C4-2B (cell line): ENCODE results near the gene PHLDB3.

Experiments used
- CTCF ChIP-seq: fragments of 450-650 bp; conservative IDR thresholded peaks from 2 replicates; pipeline ENCODE4 v1.5.1; 2017; ENCODE audit warnings: mild to moderate bottlenecking
- ZFX ChIP-seq: fragments of 450-650 bp; IDR thresholded peaks from 2 replicates; pipeline ENCODE4 v1.6.1; 2017

DNA sequence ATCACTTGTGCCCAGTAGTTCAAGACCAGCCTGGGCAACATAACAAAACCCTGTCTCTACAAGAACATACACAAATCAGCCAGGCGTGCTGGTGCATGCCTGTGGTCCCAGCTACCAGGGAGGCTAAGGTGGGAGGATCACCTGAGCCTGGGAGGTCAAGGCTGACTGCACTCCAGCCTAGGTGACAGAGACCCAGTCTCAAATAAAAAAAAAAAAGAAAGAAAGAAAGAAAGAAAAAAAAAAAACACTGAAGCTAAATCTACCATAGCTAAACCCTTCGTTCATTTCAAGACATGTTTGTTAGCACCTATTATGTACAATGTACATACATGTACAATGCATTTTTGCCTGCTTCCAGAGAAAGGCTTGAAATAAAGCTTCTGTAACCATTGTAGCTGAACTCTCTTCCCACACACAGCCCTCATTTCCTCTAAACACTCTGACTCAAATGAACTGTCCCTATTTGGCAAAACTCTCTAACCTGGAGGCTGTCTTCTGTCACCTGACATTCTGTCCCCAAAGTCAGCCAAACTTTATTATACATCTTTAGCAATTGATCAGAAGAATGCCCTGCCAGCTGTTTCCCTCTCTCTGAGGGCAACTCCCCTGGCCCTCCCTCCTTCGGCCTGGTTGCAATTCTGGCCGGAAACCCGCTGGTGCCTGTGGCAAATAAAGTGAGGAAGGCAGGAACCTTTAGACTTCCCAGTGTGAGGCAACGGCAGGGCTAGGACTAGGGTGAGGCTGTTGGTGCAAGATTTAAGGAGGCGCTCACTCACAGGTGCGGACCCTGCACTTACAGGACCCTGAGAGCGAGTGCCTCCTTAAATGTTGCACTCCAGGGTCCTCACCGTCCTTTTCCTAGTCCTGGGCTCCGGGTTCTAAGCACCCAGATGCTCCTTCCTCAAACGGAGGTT is 20.6 kb upstream of the PHLDB3 start:
- TF ChIP-seq CTCF (no peak), ZFX (no peak)
